ENCODE data around the gene EI24. TPM values are rescaled to one million over a fixed set of nuclear protein-coding genes. Genes with fewer than 3 reads are reported as not detected.

EI24 gene
- total RNA-seq, 1 donor from 2014 or later: 83.6 TPM

DNA sequence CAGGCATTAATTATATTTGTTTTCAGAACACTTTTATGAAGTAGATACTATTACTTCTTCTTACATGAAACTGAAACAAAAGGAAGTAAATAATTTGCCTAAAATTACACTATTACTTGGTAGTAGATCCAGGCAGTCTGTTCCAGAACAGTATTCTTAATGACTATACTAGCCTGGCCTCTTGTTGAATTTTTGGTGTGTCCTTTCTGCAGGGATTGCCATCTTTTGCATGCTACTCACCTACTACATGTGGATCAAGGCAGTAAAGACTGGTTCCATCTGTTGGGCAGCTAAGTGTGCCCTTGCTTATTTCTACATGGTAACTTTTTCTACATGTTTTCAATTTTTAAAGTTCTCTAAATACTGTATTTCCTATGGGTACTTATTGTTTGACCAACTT lies 36.1 kb downstream of the EI24 start:
- H3K4me3 Mint-ChIP-seq (ENCODE audit: unreplicated experiment): no peak overlapping the region
- H3K9me3 Mint-ChIP-seq (ENCODE audit: unreplicated experiment): no peaks in the 10 kb centered on the region

DNA sequence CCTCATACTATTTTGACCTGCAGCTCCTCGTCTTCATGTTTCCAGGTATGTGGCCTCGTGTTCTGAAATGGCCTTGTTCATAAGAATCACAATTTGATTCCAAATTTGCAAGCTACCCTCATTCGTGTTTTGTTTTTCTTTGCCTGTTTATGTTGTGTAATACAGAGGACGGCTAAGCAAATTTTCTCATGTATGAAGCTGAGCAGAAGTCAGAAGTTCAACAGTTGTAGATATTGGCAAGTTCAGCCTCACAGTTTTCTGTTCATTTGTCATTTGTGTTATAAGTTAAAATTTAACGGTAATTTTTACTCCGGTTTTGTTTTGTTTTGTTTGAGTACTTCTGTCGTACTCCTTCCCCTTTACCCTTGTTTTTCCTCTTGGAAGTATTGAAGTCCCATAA lies 40.3 kb downstream of the EI24 start:
- Mint-ChIP-seq H3K27ac (ENCODE audit: unreplicated experiment) (no peak overlapping the region), H3K4me3 (ENCODE audit: unreplicated experiment) (no peak overlapping the region), H3K36me3 (ENCODE audit: unreplicated experiment) (peaks cover 66% of the 10 kb centered on the region), H3K9me3 (ENCODE audit: unreplicated experiment) (no peaks in the 10 kb centered on the region), H3K4me1 (ENCODE audit: unreplicated experiment) (no peaks in the 10 kb centered on the region), H3K27me3 (ENCODE audit: unreplicated experiment) (no peaks in the 10 kb centered on the region)
- DNase-seq (ENCODE audit: extremely low spot score, unreplicated experiment): no peak
- TF ChIP-seq, protein P1, sequence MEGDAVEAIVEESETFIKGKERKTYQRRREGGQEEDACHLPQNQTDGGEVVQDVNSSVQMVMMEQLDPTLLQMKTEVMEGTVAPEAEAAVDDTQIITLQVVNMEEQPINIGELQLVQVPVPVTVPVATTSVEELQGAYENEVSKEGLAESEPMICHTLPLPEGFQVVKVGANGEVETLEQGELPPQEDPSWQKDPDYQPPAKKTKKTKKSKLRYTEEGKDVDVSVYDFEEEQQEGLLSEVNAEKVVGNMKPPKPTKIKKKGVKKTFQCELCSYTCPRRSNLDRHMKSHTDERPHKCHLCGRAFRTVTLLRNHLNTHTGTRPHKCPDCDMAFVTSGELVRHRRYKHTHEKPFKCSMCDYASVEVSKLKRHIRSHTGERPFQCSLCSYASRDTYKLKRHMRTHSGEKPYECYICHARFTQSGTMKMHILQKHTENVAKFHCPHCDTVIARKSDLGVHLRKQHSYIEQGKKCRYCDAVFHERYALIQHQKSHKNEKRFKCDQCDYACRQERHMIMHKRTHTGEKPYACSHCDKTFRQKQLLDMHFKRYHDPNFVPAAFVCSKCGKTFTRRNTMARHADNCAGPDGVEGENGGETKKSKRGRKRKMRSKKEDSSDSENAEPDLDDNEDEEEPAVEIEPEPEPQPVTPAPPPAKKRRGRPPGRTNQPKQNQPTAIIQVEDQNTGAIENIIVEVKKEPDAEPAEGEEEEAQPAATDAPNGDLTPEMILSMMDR (IDR thresholded peaks at IDR 0.05): no peak

More for the DNA sequence above, 36.1 kb downstream of the EI24 start:
- H3K4me1 Mint-ChIP-seq (ENCODE audit: unreplicated experiment): peaks cover 21% of the 10 kb centered on the region
- no peak for DNase-seq (ENCODE audit: extremely low spot score, unreplicated experiment)
- H3K27me3 Mint-ChIP-seq (ENCODE audit: unreplicated experiment): no peaks in the 10 kb centered on the region
- H3K27ac Mint-ChIP-seq (ENCODE audit: unreplicated experiment): no peak overlapping the region
- peaks cover 59% of the 10 kb centered on the region for H3K36me3 Mint-ChIP-seq (ENCODE audit: unreplicated experiment)
- TF ChIP-seq, protein P1 (IDR thresholded peaks at IDR 0.05): no peak

DNA sequence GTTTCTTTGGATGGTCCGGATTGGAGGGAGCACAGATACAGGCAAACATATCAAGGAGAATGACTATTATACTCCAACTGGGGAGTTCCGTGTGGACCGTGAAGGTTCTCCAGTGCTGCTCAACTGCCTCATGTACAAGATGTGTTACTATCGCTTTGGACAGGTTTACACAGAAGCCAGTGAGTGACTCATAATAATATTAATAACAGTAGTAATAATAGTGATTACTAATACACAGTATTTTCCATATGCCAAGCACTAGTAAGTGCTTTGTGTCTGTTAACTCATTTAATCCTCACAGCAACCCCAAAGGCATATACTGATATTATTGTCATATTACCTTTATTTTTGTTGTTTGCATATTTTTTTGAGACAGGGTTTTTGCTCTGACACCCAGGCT lies 49.1 kb downstream of the EI24 start:
- no peak for DNase-seq (ENCODE audit: extremely low spot score, unreplicated experiment)
- no peak overlapping the region for H3K27ac Mint-ChIP-seq (ENCODE audit: unreplicated experiment)
- peaks cover 49% of the 10 kb centered on the region for H3K36me3 Mint-ChIP-seq (ENCODE audit: unreplicated experiment)
- no peaks in the 10 kb centered on the region for H3K27me3 Mint-ChIP-seq (ENCODE audit: unreplicated experiment)
- H3K4me1 Mint-ChIP-seq (ENCODE audit: unreplicated experiment): peaks cover 19% of the 10 kb centered on the region
- H3K4me3 Mint-ChIP-seq (ENCODE audit: unreplicated experiment): no peak overlapping the region
- TF ChIP-seq, protein P1 (IDR thresholded peaks at IDR 0.05): no peak
- H3K9me3 Mint-ChIP-seq (ENCODE audit: unreplicated experiment): no peaks in the 10 kb centered on the region

DNA sequence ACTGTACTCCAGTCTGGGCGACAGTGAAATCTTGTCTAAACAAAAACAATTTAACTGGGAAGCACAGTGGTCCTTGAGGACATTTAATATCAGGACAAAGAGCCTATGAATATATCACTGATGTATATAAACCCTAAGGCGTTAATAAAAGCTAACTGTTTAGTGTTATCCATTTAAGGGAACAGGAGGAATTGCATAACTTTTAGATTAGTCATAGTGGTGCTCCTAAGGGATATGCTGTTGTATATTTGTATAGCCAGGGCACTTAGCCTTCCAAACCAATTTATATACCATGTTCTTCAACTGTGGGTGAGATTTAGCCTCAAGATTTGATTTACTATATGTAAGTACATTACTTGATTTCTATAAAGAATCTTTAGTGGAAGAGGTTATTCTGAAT lies 52.7 kb downstream of the EI24 start:
- DNase-seq (ENCODE audit: extremely low spot score, unreplicated experiment): no peak
- Mint-ChIP-seq H3K4me3 (ENCODE audit: unreplicated experiment) (no peak overlapping the region), H3K9me3 (ENCODE audit: unreplicated experiment) (no peaks in the 10 kb centered on the region), H3K4me1 (ENCODE audit: unreplicated experiment) (peaks cover 33% of the 10 kb centered on the region), H3K27ac (ENCODE audit: unreplicated experiment) (peak overlapping the region; percentile 79), H3K36me3 (ENCODE audit: unreplicated experiment) (peaks cover 27% of the 10 kb centered on the region), H3K27me3 (ENCODE audit: unreplicated experiment) (no peaks in the 10 kb centered on the region)
- TF ChIP-seq, protein P1 (IDR thresholded peaks at IDR 0.05): no peak

DNA sequence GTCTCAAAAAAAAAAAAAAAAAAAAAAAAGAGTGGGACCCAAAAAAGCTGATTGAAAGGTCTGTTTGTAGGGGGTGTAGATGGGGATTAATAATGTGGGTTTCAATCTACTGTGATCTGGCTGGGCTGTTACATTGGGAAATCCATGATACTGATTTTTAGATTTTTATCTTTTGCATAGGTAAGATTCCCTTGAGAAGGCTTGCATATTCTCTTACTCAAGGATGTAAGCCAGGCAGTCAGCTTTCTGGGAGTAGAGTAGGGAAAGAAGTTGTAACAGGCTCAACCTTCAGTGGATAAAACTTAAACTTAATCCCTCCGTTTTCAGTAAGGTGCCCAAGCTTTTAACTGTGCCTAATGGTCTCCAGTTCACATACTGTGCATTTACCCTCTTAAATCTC lies 53.8 kb downstream of the EI24 start:
- Mint-ChIP-seq H3K36me3 (ENCODE audit: unreplicated experiment) (peaks cover 25% of the 10 kb centered on the region), H3K4me1 (ENCODE audit: unreplicated experiment) (peaks cover 42% of the 10 kb centered on the region), H3K27ac (ENCODE audit: unreplicated experiment) (no peak overlapping the region), H3K27me3 (ENCODE audit: unreplicated experiment) (no peaks in the 10 kb centered on the region), H3K9me3 (ENCODE audit: unreplicated experiment) (no peaks in the 10 kb centered on the region), H3K4me3 (ENCODE audit: unreplicated experiment) (no peak overlapping the region)
- TF ChIP-seq, protein P1 (IDR thresholded peaks at IDR 0.05): no peak
- no peak for DNase-seq (ENCODE audit: extremely low spot score, unreplicated experiment)
